HepG2 (cell line): Measurements from ENCODE around the gene B4GALT5. TPM values are rescaled to one million over a fixed set of nuclear protein-coding genes. Genes with fewer than 3 reads are reported as not detected.

Experiments used
- ATAC-seq: fragments of 200-7000 bp; cut with Tn5 transposase; 3 replicates; pipeline ENCODE4 v1.9.1; 2020; ENCODE audit warnings: mild to moderate bottlenecking, moderate library complexity
- BruUV-seq: library from RNA; stranded (reverse); fragments of 400-500 nt; replicated peaks from 2 replicates; lab custom pipeline; 2021; lab: Mats Ljungman, UMichigan
- CTCF ChIA-PET: fragments of 300-600 bp; formaldehyde crosslinking; extraction: SDS; loops from one replicate; lab custom pipeline; 2021; ENCODE audit warnings: low total read pairs, inconsistent platforms, low intra/inter-chr PET ratio; lab: Yijun Ruan, JAX
- POLR2A ChIA-PET: fragments of 350-600 bp; sonication (Branson Sonifier 250); formaldehyde crosslinking; loops from one replicate; lab custom pipeline; 2020; ENCODE audit warnings: antibody characterized with exemption, inconsistent platforms; lab: Yijun Ruan, JAX
- DNase-seq: peaks from one replicate; pipeline ENCODE4 v3.0.0-alpha.2; 2015; ENCODE audit warnings: low spot score
- FAIRE-seq: peaks from 3 replicates; lab custom pipeline; 2011; peaks lifted over from hg19 to GRCh38; lab: Jason Lieb, UNC
- H2AFZ ChIP-seq: one replicate; pipeline ENCODE4 v1.6.1; 2011; ENCODE audit warnings: low read length, inconsistent platforms
- H3K27ac ChIP-seq: fragments of 300-600 bp; 3 replicates; pipeline ENCODE4 v1.8.0; 2011; ENCODE audit warnings: mixed run types, mild to moderate bottlenecking, mixed read lengths, low read length, inconsistent platforms; ENCODE audit not compliant: insufficient read depth; ENCODE audit errors: extremely low read length
- H3K27me3 ChIP-seq, 2 experiments: fragments of 200-600 bp in 1 of 2; 2 replicates in 1 of 2; 3 replicates in 1 of 2; pipeline versions ENCODE4 v1.6.0 to v1.8.0; 2011; ENCODE audit warnings: low read length in 2 of 2, mild to moderate bottlenecking in 2 of 2, moderate library complexity in 2 of 2, inconsistent platforms in 1 of 2; ENCODE audit not compliant: insufficient read depth in 2 of 2, control insufficient read depth in 1 of 2
- H3K36me3 ChIP-seq, 2 experiments: fragments of 200-600 bp in 1 of 2; replicated peaks in 1 of 2; 2 replicates in 1 of 2; 3 replicates in 1 of 2; pipeline versions ENCODE4 v1.5.1 to v1.8.0; 2011; ENCODE audit warnings: low read length in 2 of 2, inconsistent platforms in 1 of 2; ENCODE audit not compliant: insufficient read depth in 2 of 2, control insufficient read depth in 1 of 2
- H3K4me1 ChIP-seq: 2 replicates; pipeline ENCODE4 v1.5.1; 2012; ENCODE audit warnings: low read length, inconsistent platforms; ENCODE audit not compliant: insufficient read depth
- H3K4me2 ChIP-seq: 2 replicates; pipeline ENCODE4 v1.6.0; 2011; ENCODE audit warnings: low read depth, low read length, inconsistent platforms
- H3K4me3 ChIP-seq, 3 experiments: fragments of 200-600 bp in 1 of 3; sonication (generic), shearing (Covaris generic) in 1 of 3; replicated peaks in 1 of 3; 2 replicates each; pipeline ENCODE4 v1.5.1; 2011 to 2016; ENCODE audit warnings: low read length in 3 of 3, inconsistent platforms in 2 of 3, low read depth in 2 of 3, mild to moderate bottlenecking in 2 of 3, control low read depth in 1 of 3, mixed read lengths in 1 of 3; ENCODE audit not compliant: insufficient read depth in 1 of 3
- H3K79me2 ChIP-seq: one replicate; pipeline ENCODE4 v1.6.1; 2011; ENCODE audit warnings: low read length, inconsistent platforms; ENCODE audit not compliant: insufficient read depth
- H3K9ac ChIP-seq: 2 replicates; pipeline ENCODE4 v1.6.0; 2011; ENCODE audit warnings: mild to moderate bottlenecking, low read depth, low read length, inconsistent platforms; ENCODE audit not compliant: insufficient read depth
- H3K9me3 ChIP-seq: 2 replicates; pipeline ENCODE4 v1.5.1; 2012; ENCODE audit warnings: mild to moderate bottlenecking, low read length
- H4K20me1 ChIP-seq: 2 replicates; pipeline ENCODE4 v1.6.0; 2011; ENCODE audit warnings: inconsistent platforms, mild to moderate bottlenecking, low read length, moderate library complexity; ENCODE audit not compliant: insufficient read depth
- CCDC6 ChIP-seq: sonication (generic); formaldehyde crosslinking; IDR thresholded peaks from 2 replicates; pipeline ENCODE4 v1.8.1; 2022; ENCODE audit warnings: mild to moderate bottlenecking, missing genetic modification reagents, moderate library complexity
- KDM5B ChIP-seq: sonication (generic); formaldehyde crosslinking; IDR thresholded peaks from 2 replicates; pipeline ENCODE4 v1.4.0; 2020; ENCODE audit warnings: missing genetic modification reagents, mild to moderate bottlenecking, borderline replicate concordance
- PHF21A ChIP-seq: sonication (generic); formaldehyde crosslinking; IDR thresholded peaks from 2 replicates; pipeline ENCODE4 v1.5.0; 2020; ENCODE audit warnings: mild to moderate bottlenecking, missing genetic modification reagents
- SIX4 ChIP-seq: sonication (generic); formaldehyde crosslinking; IDR thresholded peaks from 2 replicates; pipeline ENCODE4 v1.4.0; 2020; ENCODE audit warnings: missing genetic modification reagents
- ZFP90 ChIP-seq: sonication (generic); formaldehyde crosslinking; IDR thresholded peaks from 2 replicates; pipeline ENCODE4 v1.8.0; 2022; ENCODE audit warnings: missing genetic modification reagents, mild to moderate bottlenecking, inconsistent platforms, borderline replicate concordance
- ZKSCAN1 ChIP-seq: fragments of 150-350 bp; IDR thresholded peaks from 2 replicates; pipeline ENCODE4 v1.6.1; 2014; ENCODE audit warnings: low read length
- ZNF567 ChIP-seq: sonication (generic); formaldehyde crosslinking; IDR thresholded peaks from 2 replicates; pipeline ENCODE4 v1.8.1; 2023; ENCODE audit warnings: mild to moderate bottlenecking, missing genetic modification reagents, borderline replicate concordance
- WGBS: methylation state at CpG from one replicate; pipeline ENCODE4 v1.1.6; 2017; ENCODE audit warnings: low lambda C conversion rate; 5-methylcytosine and 5-hydroxymethylcytosine counted together
- in situ Hi-C: cut with HindIII; loops from 2 replicates; pipeline ENCODE4 v1.10.0; 2017; ENCODE audit warnings: low pct_unique_long_range_greater_than_20kb; ENCODE audit not compliant: extremely low pct_ligation_motif_present
- intact Hi-C: fragments of 100-400 bp; cut with micrococcal nuclease; formaldehyde crosslinking; loops from one replicate; pipeline ENCODE4 v1.10.0; 2022; ENCODE audit not compliant: unreplicated experiment
- polyA plus RNA-seq, 8 experiments: library from polyadenylated mRNA; depleted of rRNA in 3 of 8; stranded (reverse) in 7 of 8; unstranded in 1 of 8; fragments of >200 nt; fragmentation: Illumina TruSeq in 4 of 8; extraction: Trizol in 4 of 8; gene quantifications; 2 replicates each; pipeline versions ENCODE4 v1.2.1 to v1.2.3, GENCODE V29; 2011 to 2016; ENCODE audit warnings: low read depth in 4 of 8, missing spikeins in 1 of 8, mixed read lengths in 1 of 8; ENCODE audit not compliant: insufficient read depth in 1 of 8
- total RNA-seq, 5 experiments: library from RNA; depleted of rRNA; stranded (reverse); fragments of >200 nt; fragmentation: Illumina TruSeq; extraction: Trizol; gene quantifications; 2 replicates each; pipeline ENCODE4 v1.2.3, GENCODE V29; 2016; ENCODE audit warnings: low read depth in 1 of 5
- TF ChIP-seq, protein P1 (sequence below): sonication (generic); formaldehyde crosslinking; conservative IDR thresholded peaks from 2 replicates; pipeline ENCODE4 v1.8.1; 2023; ENCODE audit warnings: missing genetic modification reagents
- TF ChIP-seq, protein P2 (sequence below): IDR thresholded peaks from 2 replicates; pipeline ENCODE4 v1.4.0; 2020; ENCODE audit warnings: mild to moderate bottlenecking, missing genetic modification reagents

B4GALT5 gene
- total and polyA plus RNA-seq, 2 of the 13 experiments (the other 11 are each of a cell fraction or from before 2014, with no cell fraction given) = 27.3 to 30.9 TPM

DNA sequence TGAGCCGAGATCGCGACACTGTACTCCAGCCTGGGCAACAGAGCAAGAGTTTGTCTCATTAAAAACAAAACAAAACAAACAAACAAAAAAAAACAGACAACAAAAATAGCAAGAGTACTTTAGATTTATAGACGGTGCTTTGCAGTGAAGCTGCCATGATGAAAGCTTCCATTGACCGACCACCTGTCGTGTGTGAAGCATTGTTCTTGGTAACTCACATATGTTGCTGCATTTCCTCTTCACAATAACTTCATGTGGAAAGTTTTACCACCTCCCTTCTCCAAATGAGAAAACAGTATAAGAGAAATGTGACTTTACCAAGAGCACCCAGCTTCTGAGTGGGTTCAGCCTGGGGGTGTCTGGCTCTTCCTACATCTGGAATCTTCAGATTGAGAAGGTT lies 89.4 kb downstream of the B4GALT5 start:
- H3K9ac ChIP-seq = no peak overlapping the region
- intact Hi-C loops = no loop called here
- H2AFZ ChIP-seq = peak overlapping the region; percentile 24
- no peaks in the 10 kb centered on the region for H4K20me1 ChIP-seq
- no peak overlapping the region for H3K4me3 ChIP-seq
- peak overlapping the region; percentile 74 for H3K4me2 ChIP-seq
- TF ChIP-seq ZKSCAN1 = no peak
- TF ChIP-seq SIX4 (CRISPR knock-in tag) = no peak
- TF ChIP-seq, protein P1, sequence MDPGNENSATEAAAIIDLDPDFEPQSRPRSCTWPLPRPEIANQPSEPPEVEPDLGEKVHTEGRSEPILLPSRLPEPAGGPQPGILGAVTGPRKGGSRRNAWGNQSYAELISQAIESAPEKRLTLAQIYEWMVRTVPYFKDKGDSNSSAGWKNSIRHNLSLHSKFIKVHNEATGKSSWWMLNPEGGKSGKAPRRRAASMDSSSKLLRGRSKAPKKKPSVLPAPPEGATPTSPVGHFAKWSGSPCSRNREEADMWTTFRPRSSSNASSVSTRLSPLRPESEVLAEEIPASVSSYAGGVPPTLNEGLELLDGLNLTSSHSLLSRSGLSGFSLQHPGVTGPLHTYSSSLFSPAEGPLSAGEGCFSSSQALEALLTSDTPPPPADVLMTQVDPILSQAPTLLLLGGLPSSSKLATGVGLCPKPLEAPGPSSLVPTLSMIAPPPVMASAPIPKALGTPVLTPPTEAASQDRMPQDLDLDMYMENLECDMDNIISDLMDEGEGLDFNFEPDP (CRISPR knock-in tag) = 0 out of 2 replicates have a peak, but pooled peaks have one; percentile 4
- 0 out of 2 replicates have a peak, but pooled peaks have one; percentile 11 for TF ChIP-seq PHF21A (CRISPR knock-in tag)
- no peak for TF ChIP-seq KDM5B (CRISPR knock-in tag)
- 0 out of 2 replicates have a peak, but pooled peaks have one; percentile 20 for TF ChIP-seq ZNF567
- ChIA-PET POLR2A (no interaction called here), CTCF (no interaction called here)
- peaks cover 0 to 6% of the 10 kb centered on the region in 2 experiments; a peak in 1 of 5 replicates for H3K27me3 ChIP-seq
- DNase-seq = no peak
- no TSS peak for BruUV-seq
- no peaks in the 10 kb centered on the region for H3K9me3 ChIP-seq
- no peak overlapping the region for H3K27ac ChIP-seq
- ATAC-seq = no peak
- peaks cover 45% of the 10 kb centered on the region for H3K4me1 ChIP-seq
- no peaks in the 10 kb centered on the region for H3K79me2 ChIP-seq
- no peaks in the 10 kb centered on the region for H3K36me3 ChIP-seq
- WGBS = 60% methylated on average over 6 of the region's 6 CpGs
- in situ Hi-C loops = no loop called here
- FAIRE-seq = peak; percentile 23

GRCh38 chr20:49622243-49622642 lies 91.4 kb downstream of the B4GALT5 start:
- 6% methylated on average over 1 of the region's 1 CpG for WGBS
- no peaks in the 10 kb centered on the region for H4K20me1 ChIP-seq
- ATAC-seq (no peak), DNase-seq (no peak), FAIRE-seq (no peak)
- ChIA-PET CTCF (no interaction called here), POLR2A (no interaction called here)
- BruUV-seq = no TSS peak
- no peaks in the 10 kb centered on the region for H3K9me3 ChIP-seq
- in situ Hi-C loops (no loop called here), intact Hi-C loops (no loop called here)
- no peak overlapping the region for H3K27ac ChIP-seq
- no peak overlapping the region for H2AFZ ChIP-seq
- H3K4me2 ChIP-seq = no peak overlapping the region
- TF ChIP-seq, protein P2, sequence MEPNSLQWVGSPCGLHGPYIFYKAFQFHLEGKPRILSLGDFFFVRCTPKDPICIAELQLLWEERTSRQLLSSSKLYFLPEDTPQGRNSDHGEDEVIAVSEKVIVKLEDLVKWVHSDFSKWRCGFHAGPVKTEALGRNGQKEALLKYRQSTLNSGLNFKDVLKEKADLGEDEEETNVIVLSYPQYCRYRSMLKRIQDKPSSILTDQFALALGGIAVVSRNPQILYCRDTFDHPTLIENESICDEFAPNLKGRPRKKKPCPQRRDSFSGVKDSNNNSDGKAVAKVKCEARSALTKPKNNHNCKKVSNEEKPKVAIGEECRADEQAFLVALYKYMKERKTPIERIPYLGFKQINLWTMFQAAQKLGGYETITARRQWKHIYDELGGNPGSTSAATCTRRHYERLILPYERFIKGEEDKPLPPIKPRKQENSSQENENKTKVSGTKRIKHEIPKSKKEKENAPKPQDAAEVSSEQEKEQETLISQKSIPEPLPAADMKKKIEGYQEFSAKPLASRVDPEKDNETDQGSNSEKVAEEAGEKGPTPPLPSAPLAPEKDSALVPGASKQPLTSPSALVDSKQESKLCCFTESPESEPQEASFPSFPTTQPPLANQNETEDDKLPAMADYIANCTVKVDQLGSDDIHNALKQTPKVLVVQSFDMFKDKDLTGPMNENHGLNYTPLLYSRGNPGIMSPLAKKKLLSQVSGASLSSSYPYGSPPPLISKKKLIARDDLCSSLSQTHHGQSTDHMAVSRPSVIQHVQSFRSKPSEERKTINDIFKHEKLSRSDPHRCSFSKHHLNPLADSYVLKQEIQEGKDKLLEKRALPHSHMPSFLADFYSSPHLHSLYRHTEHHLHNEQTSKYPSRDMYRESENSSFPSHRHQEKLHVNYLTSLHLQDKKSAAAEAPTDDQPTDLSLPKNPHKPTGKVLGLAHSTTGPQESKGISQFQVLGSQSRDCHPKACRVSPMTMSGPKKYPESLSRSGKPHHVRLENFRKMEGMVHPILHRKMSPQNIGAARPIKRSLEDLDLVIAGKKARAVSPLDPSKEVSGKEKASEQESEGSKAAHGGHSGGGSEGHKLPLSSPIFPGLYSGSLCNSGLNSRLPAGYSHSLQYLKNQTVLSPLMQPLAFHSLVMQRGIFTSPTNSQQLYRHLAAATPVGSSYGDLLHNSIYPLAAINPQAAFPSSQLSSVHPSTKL (CRISPR knock-in tag) = no peak
- no peak for TF ChIP-seq CCDC6 (CRISPR knock-in tag)
- peak; percentile 97 for TF ChIP-seq ZFP90 (CRISPR knock-in tag)
- peaks cover 0 to 6% of the 10 kb centered on the region in 2 experiments; a peak in 1 of 5 replicates for H3K27me3 ChIP-seq
- H3K4me1 ChIP-seq = peaks cover 43% of the 10 kb centered on the region
- H3K79me2 ChIP-seq = no peaks in the 10 kb centered on the region
- H3K36me3 ChIP-seq = no peaks in the 10 kb centered on the region
- no peak overlapping the region for H3K4me3 ChIP-seq
- H3K9ac ChIP-seq = no peak overlapping the region
